Stimulated activated CD4-positive, alpha-beta T cell treated with anti-CD3 and anti-CD28 coated beads, Interleukin-4, amount 100 ng/mL, for 4 hours (primary cell): ENCODE measurements around the gene LHX4.

ENCODE experiments used
- DNase-seq, 2 experiments: peaks; one replicate each; pipeline ENCODE4 v3.0.0-alpha.2; 2020

LHX4 gene

DNA sequence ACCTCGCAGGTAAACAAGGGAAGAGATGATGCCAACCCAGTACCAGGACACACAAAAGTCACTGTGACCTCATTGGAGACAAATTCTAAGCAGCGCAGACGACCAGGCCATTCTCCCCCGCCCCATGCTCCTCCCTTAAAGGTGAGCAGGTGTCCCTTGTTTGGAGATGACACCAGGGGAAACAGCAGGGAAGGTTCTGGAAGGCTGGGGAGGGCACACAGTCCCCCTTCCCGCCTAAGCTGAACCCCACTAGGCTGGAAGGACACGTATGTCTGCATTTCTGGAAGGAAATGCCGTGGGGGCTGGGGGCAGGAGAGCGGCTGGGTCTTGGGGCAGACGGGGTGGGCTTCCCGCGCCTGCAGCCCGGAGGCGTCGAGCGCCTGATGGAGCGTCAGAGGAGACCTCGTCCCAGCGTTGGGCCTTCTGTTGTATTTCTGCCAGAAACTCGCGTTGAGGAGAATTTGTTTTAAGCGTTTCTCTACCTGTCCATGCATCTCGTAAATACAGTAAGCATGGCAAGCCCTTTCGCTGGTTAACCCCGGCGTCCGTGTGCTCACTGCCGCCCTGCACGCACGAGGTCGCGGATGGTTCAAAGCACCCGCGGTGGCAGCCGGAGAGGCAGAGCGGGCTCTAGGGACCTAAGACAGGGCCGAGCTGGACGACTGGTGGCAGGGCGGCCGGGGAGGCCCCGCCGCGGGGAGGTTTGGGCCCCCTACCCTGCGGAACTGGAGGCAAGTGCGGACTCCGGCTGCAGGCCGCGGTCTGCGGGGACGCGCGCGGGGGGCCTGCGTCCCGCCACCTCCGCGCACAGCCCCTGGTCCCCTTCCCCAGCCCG is 1.2 kb upstream of the LHX4 start:
- DNase-seq, result no peak

DNA sequence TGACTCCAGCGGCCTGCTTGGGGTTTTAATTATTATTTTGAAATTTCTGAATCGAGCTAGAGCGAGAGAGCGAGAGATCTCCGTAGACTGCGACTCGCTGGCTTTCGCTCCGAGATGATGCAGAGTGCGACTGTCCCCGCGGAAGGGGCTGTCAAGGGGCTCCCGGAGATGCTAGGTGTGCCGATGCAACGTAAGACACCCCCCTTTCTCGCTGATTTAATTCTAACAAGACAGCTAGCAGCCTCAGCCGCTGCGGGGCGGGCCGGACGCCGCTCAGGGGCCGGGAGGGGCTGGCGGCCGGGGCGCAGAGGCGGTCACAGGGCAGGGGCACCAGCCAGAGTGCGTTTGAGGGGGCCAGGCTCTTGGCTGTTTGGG is 339 bp downstream of the LHX4 start:
- no peak for DNase-seq

DNA sequence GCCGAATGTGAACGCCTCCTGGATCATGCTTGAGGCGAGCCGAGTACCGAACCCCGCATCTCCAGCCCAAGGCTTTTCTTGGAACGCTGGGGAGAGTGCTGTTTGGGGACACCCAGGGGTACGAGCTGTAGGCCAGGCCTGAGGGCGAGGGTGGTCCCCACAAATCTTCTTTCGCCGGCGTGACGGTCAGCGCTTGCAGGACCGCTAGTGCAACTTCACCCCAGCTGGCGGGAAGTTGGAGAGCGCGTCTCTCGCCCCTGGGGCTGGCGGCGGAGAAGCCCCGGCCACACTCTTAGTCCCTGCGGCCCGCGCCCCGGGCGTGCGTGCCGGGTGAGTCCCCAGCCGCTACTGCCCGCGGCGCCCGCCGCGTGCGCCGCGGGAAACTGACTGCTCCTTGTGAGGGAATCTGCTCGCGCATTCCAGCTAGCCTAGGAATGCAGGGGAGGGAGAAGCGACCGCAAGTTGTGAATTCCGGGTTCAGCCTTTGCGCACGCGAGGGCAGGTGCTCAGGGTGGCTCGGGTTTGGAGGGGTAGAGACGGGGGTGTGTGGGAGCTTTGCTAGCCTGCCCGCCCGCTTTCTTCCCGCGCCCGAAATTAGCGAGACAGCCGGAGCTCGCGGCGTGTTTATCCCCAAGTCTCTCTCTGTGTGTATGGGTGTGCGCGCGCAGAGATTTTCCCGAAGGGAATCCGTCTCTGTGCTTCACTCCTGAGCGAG is 884 bp downstream of the LHX4 start:
- no peak for DNase-seq

DNA sequence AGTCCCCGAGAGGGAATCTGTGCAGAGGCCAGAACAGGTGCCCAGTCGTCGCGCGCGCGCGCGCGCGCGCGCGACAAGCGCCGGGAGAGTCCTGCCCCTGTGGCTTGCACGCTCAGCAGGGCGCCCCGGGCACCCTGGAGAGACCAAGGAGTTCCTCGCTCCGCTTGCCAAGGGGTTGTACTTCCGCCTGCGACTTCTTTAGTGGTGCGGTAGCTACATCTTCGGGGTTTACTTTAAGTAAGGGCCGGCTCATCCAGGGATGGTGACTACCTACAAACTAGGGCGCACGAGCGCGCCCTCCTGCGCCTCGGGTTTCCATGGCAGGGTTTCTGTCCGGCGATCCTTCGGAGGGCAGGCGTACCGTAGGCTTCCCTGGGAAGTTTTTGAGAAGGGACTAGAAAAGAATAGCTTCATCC is 1.4 kb downstream of the LHX4 start:
- DNase-seq, result no peak

DNA sequence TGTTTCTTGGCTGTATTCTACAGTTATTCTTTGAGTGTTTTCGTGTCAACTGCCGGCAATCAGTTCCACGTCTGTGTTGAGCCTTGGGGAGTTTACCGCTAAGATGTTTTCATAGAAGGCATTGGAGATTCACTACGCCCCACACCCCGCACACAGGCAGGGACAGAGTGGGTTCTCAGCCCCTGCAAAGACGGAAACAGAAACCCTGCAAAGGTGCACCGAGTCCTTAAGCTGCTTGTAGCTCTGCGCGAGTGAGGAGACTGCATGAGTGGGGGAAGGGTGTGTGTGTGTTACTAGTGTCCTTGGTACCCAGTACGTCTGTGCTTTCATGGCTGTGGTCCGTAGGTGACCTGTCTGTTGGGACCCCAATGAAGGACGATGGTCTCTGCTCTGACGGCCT is 1.9 kb downstream of the LHX4 start:
- no peak for DNase-seq

DNA sequence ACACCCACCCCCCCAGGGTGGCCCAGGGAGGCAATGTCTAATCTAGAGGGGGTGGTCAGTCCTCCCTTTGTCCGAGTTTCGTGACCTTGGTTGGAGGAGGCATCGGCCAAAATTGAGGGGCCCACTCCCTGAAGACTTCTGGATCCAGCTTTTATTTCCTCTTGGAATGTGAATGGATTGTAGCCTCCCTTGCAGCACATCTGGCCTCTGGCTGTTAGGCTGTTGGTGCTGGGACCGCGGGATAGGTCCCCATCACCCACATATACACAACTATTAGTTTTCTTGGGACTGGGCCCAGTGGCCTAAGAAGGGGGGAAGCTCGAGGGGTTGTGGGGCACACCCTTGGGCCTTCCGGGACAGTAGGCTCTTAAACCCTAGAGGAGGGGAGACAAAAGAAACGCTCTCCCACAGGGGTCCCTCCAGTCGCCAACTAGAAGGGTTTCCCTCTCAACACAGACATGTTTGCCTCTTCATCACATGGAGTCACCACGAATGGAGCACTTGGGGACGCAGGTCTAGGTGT is 2.5 kb downstream of the LHX4 start:
- DNase-seq, result no peak

DNA sequence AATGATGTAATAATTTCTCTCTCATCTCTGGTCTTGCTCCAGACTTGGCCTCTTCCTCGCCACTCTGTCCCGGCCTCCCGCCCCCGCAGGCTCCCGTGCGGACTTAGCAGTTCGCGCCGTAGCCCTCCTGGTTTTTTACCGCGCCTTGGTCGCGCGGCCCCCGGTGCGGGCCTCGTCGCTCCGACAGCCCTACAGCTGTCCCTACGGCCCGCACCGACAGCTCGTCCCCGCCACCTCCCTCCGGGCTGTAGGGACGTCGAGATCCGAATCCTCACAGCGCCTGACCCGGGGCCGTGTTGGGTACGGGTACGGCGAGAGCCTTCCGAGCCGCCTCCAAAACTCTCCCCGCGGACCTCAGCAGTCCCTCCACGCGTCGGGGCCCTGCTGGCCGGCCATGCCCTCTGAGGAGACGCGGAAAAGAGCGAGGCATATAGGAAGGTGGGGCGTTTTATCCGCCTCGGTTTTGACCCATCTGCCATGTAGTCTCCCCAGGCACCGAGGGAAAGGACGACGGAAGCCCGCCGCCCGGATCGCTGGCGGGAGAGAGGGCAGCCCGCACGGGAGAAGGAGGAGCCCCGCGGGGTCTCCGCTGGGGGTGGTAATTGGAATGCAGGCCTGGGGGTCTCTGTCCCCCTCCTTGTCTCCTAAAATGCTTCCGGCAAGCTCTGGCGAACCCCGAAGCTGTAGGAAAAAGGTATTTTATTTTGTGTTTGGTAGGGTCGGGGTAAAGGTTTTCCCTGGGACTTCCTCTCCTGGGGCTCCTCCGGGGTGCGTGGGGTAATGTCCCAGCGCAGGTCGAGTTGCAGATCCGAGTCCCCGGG is 3.3 kb downstream of the LHX4 start:
- DNase-seq, result no peak

DNA sequence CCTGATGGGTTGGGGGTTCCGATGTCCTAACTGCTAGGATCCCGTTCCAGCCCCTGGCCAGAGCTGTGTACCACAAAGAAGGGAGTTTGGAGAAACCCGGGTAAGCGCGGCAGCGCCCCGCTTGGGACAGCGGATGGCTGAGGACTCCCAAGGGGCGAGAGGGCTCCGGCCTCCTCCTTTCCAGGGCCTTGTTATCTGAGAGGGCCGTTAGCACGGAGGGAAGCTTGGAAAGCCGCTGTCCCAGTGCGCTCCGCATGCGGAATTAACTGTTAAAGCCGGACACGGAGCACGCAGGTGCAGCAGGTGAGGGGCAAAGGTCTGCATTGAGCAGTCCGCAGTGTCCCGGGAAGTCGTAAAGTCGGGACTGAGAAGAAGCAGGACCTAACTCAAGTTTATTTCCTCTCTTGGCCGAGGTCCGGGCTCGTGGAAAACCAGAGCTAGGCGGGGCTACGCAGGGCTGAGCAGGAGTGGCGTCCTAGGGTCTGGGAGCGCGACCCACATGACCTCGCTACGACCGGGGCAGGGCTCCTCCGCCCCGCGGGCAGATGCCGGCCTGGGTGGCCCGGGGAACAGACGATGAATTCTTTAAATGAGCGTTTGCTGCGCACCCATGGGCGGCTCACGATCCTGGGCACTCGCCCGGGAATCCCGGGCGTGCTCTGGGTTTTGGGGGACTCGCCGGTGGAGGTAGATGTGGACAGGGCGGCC is 4.5 kb downstream of the LHX4 start:
- DNase-seq, result no peak

DNA sequence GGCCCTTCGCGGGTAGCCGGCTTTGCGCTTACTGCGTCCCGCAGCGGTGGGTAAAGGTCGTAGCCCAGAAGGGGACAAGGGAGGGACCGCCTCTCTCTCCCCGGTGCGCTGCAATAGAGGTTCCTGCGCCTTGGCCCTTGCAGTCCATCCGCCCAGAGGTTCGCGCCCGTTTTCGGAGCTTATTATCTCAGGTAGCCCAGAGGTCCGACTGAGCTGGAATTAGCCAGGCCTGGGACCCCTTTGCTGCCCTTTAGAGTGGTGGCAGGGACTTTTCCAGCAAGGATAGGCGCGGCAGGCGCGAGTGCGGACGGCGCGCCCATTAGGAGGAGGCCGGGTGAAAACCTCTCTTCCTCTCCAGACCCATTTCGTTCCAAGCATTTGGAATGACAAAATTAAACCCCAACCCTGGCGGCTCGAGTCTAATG is 5.0 kb downstream of the LHX4 start:
- DNase-seq, result no peak

DNA sequence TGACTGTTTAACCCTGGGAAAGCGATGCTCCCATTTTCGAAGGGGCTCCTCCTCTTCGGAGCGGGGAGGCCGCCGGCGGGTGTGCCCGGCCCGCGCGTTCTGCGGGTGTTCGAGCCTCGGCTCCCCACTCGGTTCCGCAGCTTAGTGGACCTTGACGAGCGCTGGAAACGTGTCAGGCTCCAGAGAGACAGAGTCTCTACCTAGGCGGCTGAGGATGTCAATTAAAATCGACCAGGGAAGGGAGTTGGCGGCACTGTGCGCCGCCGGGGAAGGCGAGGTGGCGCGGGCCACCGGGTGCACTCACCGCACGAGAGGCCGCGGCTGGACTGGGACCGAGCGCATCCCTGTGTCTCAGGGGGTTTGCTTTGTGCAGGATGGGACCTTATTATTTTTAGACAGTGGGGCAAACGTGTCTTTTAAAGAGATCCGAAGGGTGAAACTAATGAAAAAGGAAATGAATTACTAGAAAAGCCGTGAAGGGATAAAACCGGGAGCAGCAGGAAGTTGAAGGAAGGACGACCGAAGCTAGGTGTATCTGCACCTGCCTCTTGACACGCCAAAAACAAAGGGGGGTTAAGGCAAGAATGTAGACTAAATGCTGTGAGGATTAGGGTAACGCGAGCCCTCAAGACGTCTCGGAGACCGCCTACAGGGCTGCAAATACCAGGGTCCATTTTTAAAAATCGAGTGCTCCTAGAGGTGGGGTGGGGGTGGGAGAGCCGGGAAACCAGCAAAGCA is 5.6 kb downstream of the LHX4 start:
- DNase-seq, result no peak

DNA sequence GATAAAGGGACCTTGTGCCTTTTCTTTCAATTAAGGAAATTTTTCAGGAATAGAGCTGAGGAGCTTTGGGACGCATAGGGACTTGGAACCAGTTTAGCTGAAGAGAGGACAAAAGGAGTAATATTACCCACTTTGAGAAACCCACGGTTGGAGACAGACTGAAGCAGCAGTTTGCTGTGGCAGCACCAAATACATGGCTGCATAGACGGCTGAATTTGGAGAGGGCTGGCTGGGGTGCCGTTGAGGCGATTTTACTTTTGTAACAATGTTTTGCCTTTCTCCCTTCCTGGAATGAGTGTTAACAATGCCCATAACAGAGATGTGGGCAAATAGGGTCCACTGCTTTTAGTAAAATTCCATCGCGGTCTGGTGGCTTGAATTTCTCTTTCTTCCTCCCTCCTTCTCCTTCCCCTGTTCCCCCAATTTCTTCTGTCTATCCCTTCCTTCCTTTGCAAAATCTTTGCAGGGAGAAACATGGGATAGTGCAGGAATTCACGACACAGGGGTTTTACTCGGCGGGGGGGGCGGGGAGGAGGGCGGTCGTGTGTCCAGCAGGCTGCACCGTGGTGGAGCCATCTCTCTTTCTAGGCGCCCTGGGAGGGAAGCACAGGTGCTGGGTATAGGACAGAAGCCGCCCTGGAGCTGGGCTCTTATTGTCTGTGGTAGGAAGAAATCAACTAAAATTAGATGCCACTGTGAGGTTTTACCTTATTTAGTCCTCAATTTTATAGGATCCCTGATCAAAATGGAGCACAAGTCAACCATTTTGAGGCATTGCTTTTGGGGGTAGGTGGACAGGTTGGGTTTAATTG is 6.8 kb downstream of the LHX4 start:
- DNase-seq, result no peak

DNA sequence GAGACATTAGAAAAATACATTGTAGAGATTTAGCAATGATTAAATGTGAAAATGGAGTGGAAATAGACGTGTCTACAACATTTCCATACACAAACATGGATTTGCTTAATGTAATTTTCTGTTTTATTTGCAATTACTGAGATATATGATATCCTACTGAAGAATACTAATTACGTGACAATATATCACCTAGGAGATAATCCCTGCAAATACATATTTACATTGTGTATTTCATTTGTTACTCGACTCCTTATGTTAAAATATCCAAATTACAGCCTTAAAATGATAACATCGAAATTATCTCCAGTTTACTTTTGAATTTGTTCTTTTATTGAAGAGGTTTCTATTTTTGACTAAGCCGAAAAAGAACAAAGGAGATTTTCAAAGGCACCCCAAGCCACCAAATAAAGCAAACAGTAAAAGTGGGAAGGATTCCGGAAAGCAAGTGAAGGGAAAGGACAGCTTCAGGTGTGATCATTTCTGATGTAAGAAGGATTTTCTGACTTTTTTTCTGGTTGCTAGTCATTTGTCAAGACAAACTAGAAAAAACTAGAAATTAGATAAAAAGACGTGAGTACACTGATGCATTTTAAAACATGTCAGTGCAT is 7.9 kb downstream of the LHX4 start:
- DNase-seq, result no peak

DNA sequence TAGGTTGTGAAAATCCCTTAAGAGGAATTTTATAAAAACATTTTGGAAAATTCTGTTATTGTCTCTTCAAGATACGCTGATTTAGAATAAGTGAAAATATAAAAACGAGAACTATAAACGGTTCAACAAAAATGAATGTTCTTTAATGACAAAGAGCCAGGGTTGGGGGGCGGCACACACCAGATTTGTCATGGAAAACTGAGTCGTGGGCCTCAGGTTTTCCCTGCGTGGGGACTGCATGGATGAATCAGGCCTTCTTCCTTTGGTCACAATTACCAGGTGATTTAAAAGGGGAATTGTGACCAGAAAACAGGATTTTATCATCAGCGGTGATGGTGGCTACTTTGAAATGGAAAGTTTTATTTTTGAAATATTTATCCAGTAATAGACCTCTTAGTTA is 8.6 kb downstream of the LHX4 start:
- no peak for DNase-seq

DNA sequence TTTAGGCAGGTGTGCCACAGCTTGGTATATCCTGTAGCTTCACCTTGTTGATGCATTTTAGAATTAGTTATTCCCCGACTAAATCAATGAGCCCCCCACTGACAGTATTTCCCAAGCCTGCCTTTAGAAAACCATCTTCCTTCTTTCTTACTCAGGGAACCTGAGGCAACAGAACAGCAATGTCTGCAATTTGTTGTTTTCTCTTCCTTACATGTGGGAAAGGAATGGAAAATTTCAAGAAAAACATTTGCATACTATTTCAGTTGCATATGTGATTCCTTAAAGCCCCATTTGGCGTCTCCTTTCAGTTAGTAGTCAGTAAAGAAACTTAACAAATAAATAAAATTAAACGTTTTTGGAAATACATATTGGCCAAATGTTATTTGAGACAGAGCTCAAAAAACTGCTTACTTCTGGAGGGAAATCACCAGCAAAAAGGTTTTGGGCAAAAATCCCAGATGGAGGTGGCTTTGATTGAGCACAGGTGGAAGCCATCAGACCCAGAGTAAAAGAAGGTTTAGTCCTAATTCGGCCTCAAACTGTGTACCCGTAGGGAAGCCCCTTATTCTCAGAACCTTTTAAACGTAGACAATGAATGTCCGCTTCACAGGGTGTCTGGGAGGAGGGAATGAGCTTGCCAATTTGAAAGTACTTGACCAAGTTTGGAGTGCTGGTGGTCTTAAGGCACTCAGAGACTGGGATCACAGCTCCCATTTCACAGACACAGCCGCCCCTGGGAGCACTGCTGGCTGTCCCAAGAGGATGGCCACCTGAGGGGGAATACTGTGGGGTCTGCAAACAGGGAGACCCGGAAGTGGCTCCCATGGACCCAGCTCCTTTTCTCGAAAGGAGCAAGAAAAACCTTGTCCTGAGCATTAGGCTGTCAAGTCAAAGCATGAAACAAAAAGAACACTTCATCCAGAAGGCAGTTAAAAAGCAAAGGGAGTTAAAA is 9.4 kb downstream of the LHX4 start:
- no peak for DNase-seq

DNA sequence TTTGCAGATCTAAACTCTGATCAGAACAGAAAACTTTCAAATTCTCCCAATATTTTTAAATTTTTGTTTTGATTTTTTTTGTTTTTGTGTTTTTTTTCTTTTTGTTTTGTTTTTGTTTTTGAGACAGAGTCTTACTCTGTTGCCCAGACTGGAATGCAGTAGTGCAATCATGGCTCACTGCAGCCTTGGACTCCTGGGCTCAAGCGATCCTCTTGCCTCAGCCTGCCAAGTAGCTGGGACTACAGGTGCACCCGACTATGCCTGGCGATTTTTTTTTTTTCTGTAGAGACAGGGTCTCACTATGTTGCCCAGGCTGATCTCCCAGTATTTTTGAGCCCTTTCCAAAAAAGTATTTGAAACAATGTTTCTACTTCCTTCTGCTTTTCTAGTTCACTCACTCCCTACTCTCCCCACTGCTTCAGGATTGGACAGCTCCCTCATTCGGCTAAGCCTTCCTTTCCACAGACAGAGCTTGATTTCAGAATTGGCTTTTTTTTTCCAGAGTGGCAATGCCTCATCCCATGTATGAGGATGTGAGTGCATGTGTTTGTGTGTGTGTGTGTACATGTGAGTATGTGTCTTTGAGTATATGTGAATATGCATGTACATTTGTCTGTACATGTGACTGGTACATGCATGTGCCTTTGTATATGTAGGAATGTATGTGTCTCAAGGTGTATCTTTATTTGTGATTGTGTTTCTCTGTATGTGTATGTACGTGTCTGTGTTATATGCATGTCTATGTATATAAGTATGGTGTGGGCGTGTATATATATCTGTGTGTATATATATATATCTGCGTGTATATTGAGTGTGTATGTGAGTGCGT is 11.9 kb downstream of the LHX4 start:
- no peak for DNase-seq

DNA sequence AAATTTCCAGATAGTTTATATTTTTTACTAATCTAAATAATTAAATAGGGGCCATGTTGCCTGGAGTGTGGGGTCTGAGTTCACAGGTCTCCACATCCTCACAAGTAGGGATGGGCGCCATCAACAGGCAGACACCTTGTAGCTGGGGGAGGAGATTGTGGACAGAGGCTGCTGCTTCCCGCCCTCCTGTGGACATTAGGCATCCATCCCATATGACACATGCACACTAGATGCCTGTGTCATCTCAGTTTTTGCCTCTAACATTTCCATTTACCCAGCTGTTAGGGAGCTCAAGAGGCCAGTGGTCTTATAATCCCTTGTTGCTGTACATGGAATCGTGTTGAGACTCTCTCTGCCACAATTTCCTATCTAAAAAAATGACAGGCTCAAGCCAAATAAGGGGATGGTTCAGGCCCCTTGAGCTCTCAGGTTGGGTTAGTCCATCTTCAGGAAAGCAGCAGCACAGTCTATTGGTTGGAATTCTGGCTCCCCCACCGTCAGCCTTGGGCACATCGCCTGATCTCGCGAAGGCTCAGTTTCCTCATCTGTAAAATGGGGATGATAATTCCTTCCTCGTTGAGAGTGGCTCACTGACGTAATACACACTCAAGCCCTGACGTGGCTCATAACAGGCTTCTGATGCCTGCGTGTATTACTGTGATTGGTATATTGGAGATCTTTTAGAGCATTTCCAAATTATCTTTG is 13.6 kb downstream of the LHX4 start:
- no peak for DNase-seq

DNA sequence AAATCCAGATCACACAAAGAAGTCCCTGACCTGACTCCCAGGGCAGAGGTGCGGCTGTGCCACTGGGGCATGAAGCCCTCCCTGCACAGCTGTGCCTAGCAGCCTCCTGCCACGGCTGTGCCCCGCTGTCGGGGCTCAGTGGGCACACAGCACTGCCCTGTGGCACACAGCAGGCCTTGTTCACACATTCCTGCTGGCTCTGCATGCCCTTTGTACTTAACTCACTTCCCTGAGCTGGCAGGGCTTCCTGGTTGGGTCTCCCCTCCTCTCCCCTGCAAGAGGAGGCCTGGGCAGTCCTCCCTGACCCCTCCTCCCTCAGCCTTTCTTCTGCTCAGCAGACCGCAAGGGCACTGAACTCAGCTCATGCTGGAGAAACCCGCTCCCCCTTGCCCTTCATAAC is 14.8 kb downstream of the LHX4 start:
- DNase-seq, result no peak

DNA sequence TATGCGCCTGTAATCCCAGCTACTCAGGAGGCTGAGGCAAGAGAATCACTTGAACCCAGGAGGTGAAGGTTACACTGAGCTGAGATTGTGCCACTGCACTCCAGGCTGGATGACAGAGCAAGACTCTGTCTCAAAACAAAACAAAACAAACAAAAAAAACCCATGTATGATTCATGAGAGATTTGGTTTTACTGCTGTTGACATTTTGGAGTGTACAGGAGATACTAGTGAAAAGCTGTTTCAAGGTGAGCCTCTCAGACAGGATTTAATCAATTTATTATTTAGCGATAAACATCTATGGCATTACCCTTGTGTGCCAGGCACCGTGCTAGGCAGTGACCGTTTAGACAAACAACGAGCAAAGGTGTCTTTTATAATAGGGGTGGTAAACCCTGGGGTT is 16.5 kb downstream of the LHX4 start:
- DNase-seq, result no peak
